Activated T-helper 1 cell treated with anti-CD3 and anti-CD28 coated beads, Interleukin-12 subunit alpha, Interleukin-12 subunit beta, Interleukin-2, Interleukin-4 antibody, amounts not matched to agents 30 ng/mL and 10 ng/mL and 1 ng/mL, durations not matched to agents 14 hours and 24 hours and 36 hours (primary cell): ENCODE results near the gene ARHGAP15. TPM values are rescaled to one million over a fixed set of nuclear protein-coding genes. Genes with fewer than 3 reads are reported as not detected.

Experiments used
- DNase-seq: peaks from one replicate; pipeline ENCODE4 v3.0.0; 2021; ENCODE audit warnings: low spot score
- H3K27ac Mint-ChIP-seq: one replicate; pipeline ENCODE4 v1.8.0; 2021; ENCODE audit warnings: mild to moderate bottlenecking, mixed read lengths
- H3K27me3 Mint-ChIP-seq: one replicate; pipeline ENCODE4 v1.8.0; 2022; ENCODE audit warnings: mild to moderate bottlenecking, moderate library complexity, mixed read lengths; ENCODE audit not compliant: insufficient read depth
- H3K36me3 Mint-ChIP-seq: one replicate; pipeline ENCODE4 v1.8.0; 2021; ENCODE audit warnings: low read depth, mixed read lengths
- H3K4me1 Mint-ChIP-seq: one replicate; pipeline ENCODE4 v1.8.0; 2021; ENCODE audit warnings: low read depth, mixed read lengths
- H3K4me3 Mint-ChIP-seq: one replicate; pipeline ENCODE4 v1.8.0; 2021; ENCODE audit warnings: mild to moderate bottlenecking, moderate library complexity, mixed read lengths
- H3K9me3 Mint-ChIP-seq: one replicate; pipeline ENCODE4 v1.8.0; 2021; ENCODE audit warnings: mixed read lengths
- intact Hi-C: fragments of 100-400 bp; cut with micrococcal nuclease; formaldehyde crosslinking; loops from one replicate; pipeline ENCODE4 v1.15.1; 2024
- total RNA-seq: library from RNA; stranded (reverse); gene quantifications from 2 replicates; pipeline ENCODE4 v1.2.3, GENCODE V29; 2022

Gene ARHGAP15
- total RNA-seq, 1 donor from 2014 or later = 65.3 TPM

DNA sequence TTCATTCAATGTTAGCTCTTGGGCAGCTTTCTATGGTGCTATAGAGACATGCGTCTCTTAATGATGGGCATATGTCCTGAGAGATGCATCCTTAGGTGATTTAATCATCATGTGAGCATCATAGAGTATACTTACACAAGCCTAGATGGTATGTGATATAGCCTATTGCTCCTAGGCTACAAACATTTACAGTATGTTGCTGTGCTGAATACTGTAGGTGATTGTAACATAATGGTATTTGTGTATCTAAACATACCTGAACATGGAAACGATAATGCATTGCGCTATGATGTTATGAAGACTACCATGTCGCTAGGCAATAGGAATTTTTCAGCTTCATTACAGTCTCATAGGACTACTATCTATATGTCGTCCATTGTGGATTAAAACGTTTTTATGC, 89.4 kb downstream of the ARHGAP15 start:
- intact Hi-C loops = no loop called here
- peaks cover 22% of the 10 kb centered on the region for H3K36me3 Mint-ChIP-seq
- no peak overlapping the region for H3K4me3 Mint-ChIP-seq
- DNase-seq = no peak
- H3K27ac Mint-ChIP-seq = no peak overlapping the region
- peaks cover 62% of the 10 kb centered on the region for H3K4me1 Mint-ChIP-seq
- no peaks in the 10 kb centered on the region for H3K27me3 Mint-ChIP-seq
- no peaks in the 10 kb centered on the region for H3K9me3 Mint-ChIP-seq

- peaks cover 68% of the 10 kb centered on the region for H3K4me1 Mint-ChIP-seq
- H3K27me3 Mint-ChIP-seq = no peaks in the 10 kb centered on the region
- no peak for DNase-seq
- intact Hi-C loops = no loop called here
- peak overlapping the region; percentile 38 for H3K27ac Mint-ChIP-seq
- H3K9me3 Mint-ChIP-seq = no peaks in the 10 kb centered on the region
- peaks cover 22% of the 10 kb centered on the region for H3K36me3 Mint-ChIP-seq
- no peak overlapping the region for H3K4me3 Mint-ChIP-seq
Observed at GRCh38 chr2:143219266-143219665, 90.0 kb downstream of the ARHGAP15 start.

DNA sequence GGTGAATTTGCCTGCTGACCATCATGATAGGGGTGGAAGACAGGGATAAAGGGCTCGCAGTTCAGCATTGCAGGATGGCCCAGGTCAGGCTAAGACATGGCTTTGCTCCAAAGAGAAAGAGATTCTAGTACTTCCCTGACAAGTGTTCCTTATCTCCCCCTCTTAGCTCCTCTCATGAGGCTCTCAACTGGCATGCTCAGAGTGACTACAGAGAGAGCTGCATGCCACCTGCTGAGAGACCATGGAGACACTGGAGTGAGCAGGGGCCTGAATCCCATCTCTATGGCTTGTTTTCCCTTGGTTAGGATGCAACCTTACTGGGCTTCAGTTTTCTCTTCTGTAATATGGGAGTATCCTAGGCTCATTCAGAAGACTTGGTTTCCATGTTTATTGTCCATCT, 94.3 kb downstream of the ARHGAP15 start:
- H3K4me3 Mint-ChIP-seq = no peak overlapping the region
- no peak overlapping the region for H3K27ac Mint-ChIP-seq
- H3K27me3 Mint-ChIP-seq = no peaks in the 10 kb centered on the region
- DNase-seq = no peak
- no peaks in the 10 kb centered on the region for H3K9me3 Mint-ChIP-seq
- H3K36me3 Mint-ChIP-seq = peaks cover 9% of the 10 kb centered on the region
- intact Hi-C loops = no loop called here
- peaks cover 65% of the 10 kb centered on the region for H3K4me1 Mint-ChIP-seq

- H3K36me3 Mint-ChIP-seq = peaks cover 23% of the 10 kb centered on the region
- peaks cover 57% of the 10 kb centered on the region for H3K4me1 Mint-ChIP-seq
- no peak for DNase-seq
- no peak overlapping the region for H3K4me3 Mint-ChIP-seq
- H3K27me3 Mint-ChIP-seq = no peaks in the 10 kb centered on the region
- intact Hi-C loops = loop anchor here (2.0 kb wide), 1 partner anchor 15 kb away; no protein-coding TSS in a partner anchor
- no peaks in the 10 kb centered on the region for H3K9me3 Mint-ChIP-seq
- H3K27ac Mint-ChIP-seq = peak overlapping the region; percentile 40
Observed at GRCh38 chr2:143225931-143226330, 96.7 kb downstream of the ARHGAP15 start.

GRCh38 chr2:143226714-143227541, 97.7 kb downstream of the ARHGAP15 start:
- no peak for DNase-seq
- Mint-ChIP-seq H3K27me3 (no peaks in the 10 kb centered on the region), H3K4me3 (no peak overlapping the region), H3K9me3 (peaks cover 7% of the 10 kb centered on the region), H3K4me1 (peaks cover 53% of the 10 kb centered on the region), H3K27ac (peak overlapping the region; percentile 56), H3K36me3 (peaks cover 27% of the 10 kb centered on the region)
- intact Hi-C loops = loop anchor here (1.0 to 2.0 kb wide), 2 partner anchors 14 to 32 kb away; no protein-coding TSS in a partner anchor

- H3K36me3 Mint-ChIP-seq = peaks cover 44% of the 10 kb centered on the region
- peaks cover 28% of the 10 kb centered on the region for H3K4me1 Mint-ChIP-seq
- no peak overlapping the region for H3K4me3 Mint-ChIP-seq
- H3K27ac Mint-ChIP-seq = no peak overlapping the region
- H3K27me3 Mint-ChIP-seq = no peaks in the 10 kb centered on the region
- H3K9me3 Mint-ChIP-seq = peaks cover 30% of the 10 kb centered on the region
- DNase-seq = no peak
- intact Hi-C loops = no loop called here
Observed at GRCh38 chr2:143229411-143229810, 100.2 kb downstream of the ARHGAP15 start.

DNA sequence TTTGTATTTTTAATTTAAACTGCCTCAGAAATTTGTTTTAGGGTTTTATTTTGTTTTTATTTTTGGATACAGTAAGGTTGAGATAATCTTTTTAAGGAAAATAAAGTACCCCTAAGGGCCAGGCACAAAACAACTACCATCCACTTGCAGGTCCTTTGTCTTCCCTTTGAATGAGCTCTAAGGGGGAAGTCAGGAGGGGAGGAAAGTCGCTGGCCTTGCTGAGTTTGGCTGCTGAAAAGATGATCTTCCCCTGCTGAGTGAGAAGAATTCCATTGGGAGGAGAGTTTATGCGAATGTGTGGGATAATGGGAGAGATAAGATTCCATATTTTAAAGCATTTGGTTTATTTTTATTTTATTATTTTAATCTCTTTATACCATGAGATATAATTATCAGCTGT, 100.7 kb downstream of the ARHGAP15 start:
- H3K27ac Mint-ChIP-seq = no peak overlapping the region
- peaks cover 23% of the 10 kb centered on the region for H3K4me1 Mint-ChIP-seq
- DNase-seq = no peak
- H3K36me3 Mint-ChIP-seq = peaks cover 48% of the 10 kb centered on the region
- intact Hi-C loops = no loop called here
- no peaks in the 10 kb centered on the region for H3K27me3 Mint-ChIP-seq
- H3K9me3 Mint-ChIP-seq = peaks cover 30% of the 10 kb centered on the region
- no peak overlapping the region for H3K4me3 Mint-ChIP-seq

DNA sequence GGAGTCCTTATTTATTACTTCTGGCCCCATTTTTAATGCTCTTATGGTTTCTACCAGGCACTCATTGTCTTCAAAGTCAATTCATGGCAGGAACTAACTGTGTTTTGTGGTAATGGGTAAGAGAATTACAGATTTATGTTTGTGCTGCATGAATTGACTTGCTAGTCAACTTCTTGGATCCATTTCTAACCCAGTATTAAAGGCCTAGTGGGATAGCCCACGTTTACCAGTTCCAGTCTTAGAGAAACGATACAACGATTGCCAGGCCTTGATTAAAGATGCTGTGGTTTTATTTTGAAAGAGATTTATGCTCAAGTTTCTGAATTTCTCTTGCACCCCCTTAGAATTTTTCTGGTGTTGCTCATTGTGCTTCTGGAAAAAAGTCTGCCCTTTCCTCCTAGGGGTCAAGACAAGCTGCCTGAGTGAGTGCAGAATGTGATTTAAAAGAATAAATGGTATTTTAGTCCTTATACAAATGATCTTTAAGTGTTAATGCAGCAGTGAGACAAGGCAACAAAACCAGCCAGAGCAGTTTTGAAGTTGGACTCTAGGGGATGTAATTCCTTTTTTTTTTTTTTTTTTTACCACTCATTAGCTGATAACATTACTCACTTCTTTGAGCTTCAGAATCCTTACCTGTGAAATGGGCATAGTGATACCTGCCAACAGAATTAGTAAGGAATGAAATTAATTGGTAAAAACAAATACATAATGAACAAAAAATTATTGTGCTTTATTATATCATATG, 101.5 kb downstream of the ARHGAP15 start:
- H3K4me1 Mint-ChIP-seq = peaks cover 30% of the 10 kb centered on the region
- intact Hi-C loops = no loop called here
- no peak overlapping the region for H3K4me3 Mint-ChIP-seq
- peaks cover 30% of the 10 kb centered on the region for H3K9me3 Mint-ChIP-seq
- no peaks in the 10 kb centered on the region for H3K27me3 Mint-ChIP-seq
- DNase-seq = no peak
- H3K36me3 Mint-ChIP-seq = peaks cover 55% of the 10 kb centered on the region
- no peak overlapping the region for H3K27ac Mint-ChIP-seq

GRCh38 chr2:143231254-143231645, 102.0 kb downstream of the ARHGAP15 start:
- peaks cover 27% of the 10 kb centered on the region for H3K4me1 Mint-ChIP-seq
- no peak overlapping the region for H3K4me3 Mint-ChIP-seq
- peaks cover 30% of the 10 kb centered on the region for H3K9me3 Mint-ChIP-seq
- intact Hi-C loops = no loop called here
- DNase-seq = no peak
- H3K27ac Mint-ChIP-seq = no peak overlapping the region
- peaks cover 60% of the 10 kb centered on the region for H3K36me3 Mint-ChIP-seq
- no peaks in the 10 kb centered on the region for H3K27me3 Mint-ChIP-seq

GRCh38 chr2:143237146-143237777, 108.0 kb downstream of the ARHGAP15 start:
- Mint-ChIP-seq H3K4me1 (peaks cover 27% of the 10 kb centered on the region), H3K4me3 (no peak overlapping the region), H3K27ac (no peak overlapping the region), H3K9me3 (peaks cover 20% of the 10 kb centered on the region), H3K36me3 (peaks cover 55% of the 10 kb centered on the region), H3K27me3 (no peaks in the 10 kb centered on the region)
- DNase-seq = no peak
- intact Hi-C loops = no loop called here

DNA sequence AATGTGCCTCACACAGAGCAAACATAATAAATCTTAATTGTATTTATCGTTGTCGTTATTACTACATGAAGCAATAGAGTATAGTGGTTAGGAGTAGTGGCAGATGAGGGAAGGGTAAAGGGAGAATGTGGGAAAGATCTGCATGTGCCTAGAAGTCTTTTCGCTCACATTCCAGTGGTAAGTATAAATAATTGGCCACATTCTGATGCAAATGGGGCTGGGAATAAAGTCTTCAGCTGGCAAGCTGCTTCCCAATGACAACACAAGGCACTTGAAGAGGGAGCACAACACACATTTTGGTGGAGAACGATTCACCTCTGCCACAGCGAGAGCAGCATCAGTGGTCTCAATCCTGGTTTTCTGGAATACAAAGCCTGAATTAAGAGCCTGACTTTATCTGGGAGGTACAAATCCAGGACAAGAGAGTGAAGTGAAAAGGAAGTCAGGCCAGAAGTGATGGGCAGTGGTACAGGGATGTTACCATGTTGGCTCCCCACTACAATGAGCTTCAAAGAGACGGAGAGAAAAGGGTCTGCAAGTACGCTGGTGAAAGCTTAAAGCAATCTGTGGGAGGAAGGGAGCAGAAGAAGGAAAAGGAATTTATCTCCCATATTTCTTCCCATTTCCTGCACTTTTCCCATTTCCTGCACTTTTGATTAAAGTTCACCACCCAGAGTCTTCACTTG, 112.3 kb downstream of the ARHGAP15 start:
- peak overlapping the region; percentile 14 for H3K27ac Mint-ChIP-seq
- H3K9me3 Mint-ChIP-seq = no peaks in the 10 kb centered on the region

DNA sequence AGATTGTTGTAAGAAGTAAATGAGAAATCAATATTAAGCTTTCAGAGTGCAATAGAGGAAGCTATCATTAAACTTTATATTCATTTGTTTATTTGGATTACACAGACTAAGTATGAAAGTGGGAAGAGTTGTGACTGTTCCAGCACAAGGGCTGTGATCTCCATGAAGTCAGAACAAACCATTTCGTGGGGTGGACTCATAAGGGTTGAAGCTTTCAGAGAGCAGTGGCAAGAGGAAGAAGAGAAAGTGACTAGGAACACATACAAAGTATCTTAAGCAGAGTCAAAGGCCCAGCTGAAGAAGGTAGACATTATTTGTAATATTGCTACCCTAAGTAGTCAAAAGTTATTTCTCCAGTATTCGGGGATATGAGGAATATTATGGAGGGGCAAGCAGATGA, 117.0 kb downstream of the ARHGAP15 start:
- Mint-ChIP-seq H3K4me3 (no peak overlapping the region), H3K27me3 (no peaks in the 10 kb centered on the region), H3K27ac (no peak overlapping the region), H3K9me3 (no peaks in the 10 kb centered on the region), H3K36me3 (peaks cover 20% of the 10 kb centered on the region), H3K4me1 (peaks cover 18% of the 10 kb centered on the region)
- no peak for DNase-seq
- intact Hi-C loops = no loop called here

More for the DNA sequence above, 112.3 kb downstream of the ARHGAP15 start:
- Mint-ChIP-seq H3K27me3 (no peaks in the 10 kb centered on the region), H3K4me1 (peaks cover 14% of the 10 kb centered on the region), H3K36me3 (peaks cover 22% of the 10 kb centered on the region), H3K4me3 (no peak overlapping the region)
- intact Hi-C loops = loop anchor here (2.0 kb wide), 1 partner anchor 15 kb away; no protein-coding TSS in a partner anchor
- DNase-seq = no peak
